GM10248 (cell line): ENCODE data around the gene KIRREL3.

Source experiments
- CTCF ChIA-PET: fragments of 300-600 bp; sonication (Branson Sonifier 250); formaldehyde crosslinking; extraction: SDS; loops from one replicate; lab custom pipeline; 2021; ENCODE audit warnings: antibody characterized with exemption; lab: Yijun Ruan, JAX
- POLR2A ChIA-PET: fragments of 350-650 bp; sonication (Branson Sonifier 250); formaldehyde crosslinking; extraction: SDS; loops from one replicate; lab custom pipeline; 2020; ENCODE audit warnings: antibody characterized with exemption; lab: Yijun Ruan, JAX
- DNase-seq: peaks from one replicate; pipeline ENCODE4 v3.0.0; 2012; ENCODE audit errors: extremely low spot score
- CTCF ChIP-seq: IDR thresholded peaks from 2 replicates; pipeline ENCODE4 v1.5.1; 2012; ENCODE audit warnings: mild to moderate bottlenecking, low read depth; ENCODE audit errors: extremely low read depth, missing control alignments, control extremely low read depth

The KIRREL3 gene

GRCh38 chr11:126561327-126561893 lies 439.2 kb downstream of the KIRREL3 start:
- no peak for TF ChIP-seq CTCF
- POLR2A ChIA-PET: no interaction called here
- peak; percentile 46 for DNase-seq
- CTCF ChIA-PET: interaction anchor here (0.7 to 2.4 kb wide), 4 partner anchors 11 to 81 kb away, joined by 3 to 8 read pairs (median 4); no protein-coding TSS in a partner anchor

- no peak for TF ChIP-seq CTCF
- CTCF ChIA-PET: interaction anchor here (1.2 to 2.4 kb wide), 3 partner anchors 17 to 80 kb away, joined by 3 to 8 read pairs (median 4); no protein-coding TSS in a partner anchor
- POLR2A ChIA-PET: no interaction called here
- DNase-seq: no peak
Measured at GRCh38 chr11:126560221-126560620, 440.3 kb downstream of the KIRREL3 start.

GRCh38 chr11:126548581-126549550 lies 451.7 kb downstream of the KIRREL3 start:
- ChIA-PET POLR2A (no interaction called here), CTCF (no interaction called here)
- DNase-seq: no peak
- no peak for TF ChIP-seq CTCF

GRCh38 chr11:126547691-126548090 lies 452.9 kb downstream of the KIRREL3 start:
- DNase-seq: no peak
- CTCF ChIA-PET: interaction anchor here (1.3 kb wide), 1 partner anchor 67 kb away, joined by 4 read pairs; no protein-coding TSS in a partner anchor
- no peak for TF ChIP-seq CTCF
- POLR2A ChIA-PET: no interaction called here

- no peak for TF ChIP-seq CTCF
- ChIA-PET POLR2A (no interaction called here), CTCF (interaction anchor here (1.3 kb wide), 1 partner anchor 66 kb away, joined by 4 read pairs; no protein-coding TSS in a partner anchor)
- no peak for DNase-seq
Measured at GRCh38 chr11:126547161-126547560, 453.4 kb downstream of the KIRREL3 start.

GRCh38 chr11:126546694-126547093 lies 453.9 kb downstream of the KIRREL3 start:
- TF ChIP-seq CTCF: no peak
- CTCF ChIA-PET: interaction anchor here (1.3 kb wide), 1 partner anchor 66 kb away, joined by 4 read pairs; no protein-coding TSS in a partner anchor

More at GRCh38 chr11:126546694-126547093, 453.9 kb downstream of the KIRREL3 start:
- POLR2A ChIA-PET: no interaction called here
- no peak for DNase-seq
